Ishikawa (cell line): ENCODE data around the gene ZEB2.

Experiments used
- CEBPB ChIP-seq: IDR thresholded peaks from 2 replicates; pipeline ENCODE4 v1.6.1; 2012
- CREB1 ChIP-seq: IDR thresholded peaks from 2 replicates; pipeline ENCODE4 v1.6.1; 2012; ENCODE audit warnings: low read depth
- EGR1 ChIP-seq: IDR thresholded peaks from 2 replicates; pipeline ENCODE4 v1.6.1; 2012
- EP300 ChIP-seq: IDR thresholded peaks from 2 replicates; pipeline ENCODE4 v1.6.1; 2012; ENCODE audit warnings: borderline replicate concordance
- RAD21 ChIP-seq: IDR thresholded peaks from 2 replicates; pipeline ENCODE4 v1.6.1; 2012; ENCODE audit warnings: low read depth
- TAF1 ChIP-seq: IDR thresholded peaks from 2 replicates; pipeline ENCODE4 v1.6.1; 2012; ENCODE audit warnings: low read depth, mild to moderate bottlenecking
- TCF12 ChIP-seq: IDR thresholded peaks from 2 replicates; pipeline ENCODE4 v1.6.1; 2012; ENCODE audit warnings: low read depth
- TEAD4 ChIP-seq: IDR thresholded peaks from 2 replicates; pipeline ENCODE4 v1.6.1; 2012
- YY1 ChIP-seq: IDR thresholded peaks from 2 replicates; pipeline ENCODE4 v1.6.1; 2012; ENCODE audit warnings: low read depth
- TF ChIP-seq, protein P1 (sequence below): IDR thresholded peaks from 2 replicates; pipeline ENCODE4 v1.6.1; 2012; ENCODE audit warnings: low read depth, mild to moderate bottlenecking
- TF ChIP-seq, protein P2 (sequence below): IDR thresholded peaks from 2 replicates; pipeline ENCODE4 v1.6.1; 2012
- TF ChIP-seq, protein P3 (sequence below): IDR thresholded peaks from 2 replicates; pipeline ENCODE4 v1.6.1; 2012

DNA sequence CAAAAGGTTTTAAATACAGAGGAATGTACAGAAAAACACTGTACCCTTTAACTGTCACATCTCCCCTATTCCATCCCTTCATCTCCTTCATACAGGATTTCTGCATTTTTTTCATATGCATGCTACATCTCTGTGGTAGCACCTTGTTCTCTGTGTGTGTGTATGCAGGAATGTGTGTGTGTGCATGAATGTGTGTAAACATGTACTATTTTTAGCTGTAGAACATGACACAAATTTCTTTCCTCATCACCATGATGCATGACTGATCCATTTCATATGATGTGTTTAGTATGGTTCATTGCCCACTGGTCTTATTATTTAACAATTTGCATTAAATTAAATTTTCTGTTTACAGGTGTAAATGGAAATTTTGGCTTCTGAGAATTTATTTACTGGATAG is 21.5 kb upstream of the ZEB2 start:
- TF ChIP-seq TAF1 (no peak), YY1 (no peak), RAD21 (no peak), CREB1 (no peak), TCF12 (no peak), EP300 (no peak), CEBPB (no peak), TEAD4 (no peak), EGR1 (no peak)
- TF ChIP-seq, protein P1, sequence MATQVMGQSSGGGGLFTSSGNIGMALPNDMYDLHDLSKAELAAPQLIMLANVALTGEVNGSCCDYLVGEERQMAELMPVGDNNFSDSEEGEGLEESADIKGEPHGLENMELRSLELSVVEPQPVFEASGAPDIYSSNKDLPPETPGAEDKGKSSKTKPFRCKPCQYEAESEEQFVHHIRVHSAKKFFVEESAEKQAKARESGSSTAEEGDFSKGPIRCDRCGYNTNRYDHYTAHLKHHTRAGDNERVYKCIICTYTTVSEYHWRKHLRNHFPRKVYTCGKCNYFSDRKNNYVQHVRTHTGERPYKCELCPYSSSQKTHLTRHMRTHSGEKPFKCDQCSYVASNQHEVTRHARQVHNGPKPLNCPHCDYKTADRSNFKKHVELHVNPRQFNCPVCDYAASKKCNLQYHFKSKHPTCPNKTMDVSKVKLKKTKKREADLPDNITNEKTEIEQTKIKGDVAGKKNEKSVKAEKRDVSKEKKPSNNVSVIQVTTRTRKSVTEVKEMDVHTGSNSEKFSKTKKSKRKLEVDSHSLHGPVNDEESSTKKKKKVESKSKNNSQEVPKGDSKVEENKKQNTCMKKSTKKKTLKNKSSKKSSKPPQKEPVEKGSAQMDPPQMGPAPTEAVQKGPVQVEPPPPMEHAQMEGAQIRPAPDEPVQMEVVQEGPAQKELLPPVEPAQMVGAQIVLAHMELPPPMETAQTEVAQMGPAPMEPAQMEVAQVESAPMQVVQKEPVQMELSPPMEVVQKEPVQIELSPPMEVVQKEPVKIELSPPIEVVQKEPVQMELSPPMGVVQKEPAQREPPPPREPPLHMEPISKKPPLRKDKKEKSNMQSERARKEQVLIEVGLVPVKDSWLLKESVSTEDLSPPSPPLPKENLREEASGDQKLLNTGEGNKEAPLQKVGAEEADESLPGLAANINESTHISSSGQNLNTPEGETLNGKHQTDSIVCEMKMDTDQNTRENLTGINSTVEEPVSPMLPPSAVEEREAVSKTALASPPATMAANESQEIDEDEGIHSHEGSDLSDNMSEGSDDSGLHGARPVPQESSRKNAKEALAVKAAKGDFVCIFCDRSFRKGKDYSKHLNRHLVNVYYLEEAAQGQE: no peak
- TF ChIP-seq, protein P2, sequence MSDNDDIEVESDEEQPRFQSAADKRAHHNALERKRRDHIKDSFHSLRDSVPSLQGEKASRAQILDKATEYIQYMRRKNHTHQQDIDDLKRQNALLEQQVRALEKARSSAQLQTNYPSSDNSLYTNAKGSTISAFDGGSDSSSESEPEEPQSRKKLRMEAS: no peak
- TF ChIP-seq, protein P3, sequence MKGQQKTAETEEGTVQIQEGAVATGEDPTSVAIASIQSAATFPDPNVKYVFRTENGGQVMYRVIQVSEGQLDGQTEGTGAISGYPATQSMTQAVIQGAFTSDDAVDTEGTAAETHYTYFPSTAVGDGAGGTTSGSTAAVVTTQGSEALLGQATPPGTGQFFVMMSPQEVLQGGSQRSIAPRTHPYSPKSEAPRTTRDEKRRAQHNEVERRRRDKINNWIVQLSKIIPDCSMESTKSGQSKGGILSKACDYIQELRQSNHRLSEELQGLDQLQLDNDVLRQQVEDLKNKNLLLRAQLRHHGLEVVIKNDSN: no peak
